Testis (tissue), 2 donors: Measurements from ENCODE around the gene MARCHF5.

Experiments used
- CTCF ChIP-seq, 3 experiments: fragments of 450-650 bp in 2 of 3; fragments of 200-600 bp in 1 of 3; sonication (generic) in 1 of 3; IDR thresholded peaks; one replicate each; pipeline ENCODE4 v1.5.1; 2016 to 2019; ENCODE audit warnings: antibody characterized with exemption in 3 of 3, mild to moderate bottlenecking in 2 of 3, moderate library complexity in 1 of 3
- POLR2A ChIP-seq: fragments of 450-650 bp; IDR thresholded peaks from one replicate; pipeline ENCODE4 v1.6.1; 2017; ENCODE audit warnings: antibody characterized with exemption, mild to moderate bottlenecking, moderate library complexity

- TF ChIP-seq CTCF (IDR thresholded peaks at IDR 0.05) (no peak), POLR2A (no peak)
Measured at GRCh38 chr10:92377962-92378361, 87.0 kb downstream of the MARCHF5 start.
